Muscle of arm (tissue), 12 donors: Measurements from ENCODE around the gene SRP72. TPM values are rescaled to one million over a fixed set of nuclear protein-coding genes. Genes with fewer than 3 reads are reported as not detected.
A peak's percentile ranks its signal among the peaks of the same experiment; 100 is the strongest.

Source experiments
- DNase-seq: peaks from one replicate; pipeline ENCODE4 v3.0.0-alpha.2; 2013
- polyA plus RNA-seq, 12 donors: library from polyadenylated mRNA; unstranded; fragments of 120-200 nt; gene quantifications; one replicate each; pipeline ENCODE4 v1.2.1, GENCODE V29; 2013; ENCODE audit not compliant: insufficient read length in 12 of 12

SRP72 gene
- polyA plus RNA-seq, 12 donors: 63.2 to 139 (median 81.5) TPM; not detected in 1

GRCh38 chr4:56537147-56537546, 69.7 kb downstream of the SRP72 start:
- no peak for DNase-seq

- no peak for DNase-seq
Observed at GRCh38 chr4:56540826-56541225, 73.4 kb downstream of the SRP72 start.

- DNase-seq: peak; percentile 89
Observed at GRCh38 chr4:56544573-56545131, 77.2 kb downstream of the SRP72 start.

- DNase-seq: no peak
Observed at GRCh38 chr4:56550642-56551041, 83.2 kb downstream of the SRP72 start.

- no peak for DNase-seq
Observed at GRCh38 chr4:56551516-56551915, 84.1 kb downstream of the SRP72 start.

GRCh38 chr4:56552273-56552672, 84.9 kb downstream of the SRP72 start:
- no peak for DNase-seq

Other genes with a start within 250 kb of the SRP72 start
- 10 to 100 TPM in 9 of 12 donors, 1 to 10 TPM in 2, not detected in 1; 5.9 to 22.0 (median 12.9) TPM for gene AASDH, start 80.1 kb upstream of the SRP72 start, polyA plus RNA-seq
- 10 to 100 TPM in 9 of 12 donors, 1 to 10 TPM in 2, not detected in 1; 6.9 to 17.5 (median 13.4) TPM for gene PPAT, start 32.0 kb upstream of the SRP72 start, polyA plus RNA-seq
- 10 to 100 TPM in 11 of 12 donors, not detected in 1; 51.8 to 80.7 (median 70.3) TPM for gene PAICS, start 31.4 kb upstream of the SRP72 start, polyA plus RNA-seq
- under 1 TPM in 10 of 12 donors, not detected in 2; 0.11 to 0.57 (median 0.34) TPM for gene ARL9, start 38.2 kb downstream of the SRP72 start, polyA plus RNA-seq
- 10 to 100 TPM in 11 of 12 donors, not detected in 1; 16.9 to 39.2 (median 29.5) TPM for gene HOPX, start 213.7 kb downstream of the SRP72 start, polyA plus RNA-seq